ENCODE measurements around the gene ZSCAN21. TPM values are rescaled to one million over a fixed set of nuclear protein-coding genes. Genes with fewer than 3 reads are reported as not detected.

The ZSCAN21 gene
- total RNA-seq, 1 experiment from 2014 or later = 24.3 TPM

DNA sequence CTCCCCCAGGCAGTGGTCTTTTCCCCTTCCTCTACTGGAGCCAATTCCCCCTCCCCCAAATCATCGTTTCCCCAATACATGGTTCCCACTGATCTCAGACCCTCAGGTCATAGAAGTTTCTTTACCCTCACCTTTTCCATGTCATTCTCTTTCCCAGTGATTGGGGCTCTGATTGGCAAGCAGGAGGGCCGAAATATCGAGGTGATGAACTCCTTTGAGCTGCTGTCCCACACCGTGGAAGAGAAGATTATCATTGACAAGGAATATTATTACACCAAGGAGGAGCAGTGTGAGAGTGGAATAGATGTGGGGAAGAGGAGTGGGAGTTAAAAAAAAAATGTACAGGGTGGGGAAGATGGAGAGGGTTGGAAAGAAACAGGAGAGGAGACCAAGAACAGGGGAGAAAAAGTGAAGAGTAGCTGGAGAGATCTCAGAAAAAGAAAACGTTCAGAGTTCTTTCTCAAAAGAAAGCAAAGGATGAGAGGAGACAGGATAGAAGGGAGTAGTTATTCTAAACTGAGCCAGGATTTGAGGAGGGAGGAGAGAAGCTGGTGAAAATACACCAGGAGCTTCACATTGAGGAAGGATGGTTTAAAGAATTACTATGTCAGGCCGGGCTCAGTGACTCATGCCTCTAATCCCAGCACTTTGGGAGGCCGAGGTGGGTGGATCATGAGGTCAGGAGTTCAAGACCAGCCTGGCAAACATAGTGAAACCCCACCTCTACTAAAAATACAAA is 40.1 kb downstream of the ZSCAN21 start:
- Histone ChIP-seq H3K79me1 (ENCODE audit: insufficient read depth, low read depth, low read length, poor library complexity, severe bottlenecking) (no peaks in the 10 kb centered on the region), H2BK5ac (ENCODE audit: insufficient read length, low read length) (no peak overlapping the region), H2AFZ (ENCODE audit: low read length) (no peak overlapping the region), H3K23ac (ENCODE audit: insufficient read length, low read depth, low read length) (no peak overlapping the region), H3K23me2 (ENCODE audit: insufficient read length, low read depth, low read length, poor library complexity, severe bottlenecking) (peaks cover 4% of the 10 kb centered on the region), H3K4me1 (ENCODE audit: insufficient read depth, low read length) (no peaks in the 10 kb centered on the region), H3K27ac (ENCODE audit: insufficient read length, low read depth, low read length) (no peak overlapping the region), H2BK120ac (ENCODE audit: low read depth, low read length, poor library complexity, severe bottlenecking) (no peak overlapping the region), H3K18ac (ENCODE audit: insufficient read length, low read depth, low read length) (no peak overlapping the region), H2BK20ac (ENCODE audit: low read depth, low read length, poor library complexity, severe bottlenecking) (no peak overlapping the region), H3K14ac (ENCODE audit: insufficient read depth, low read length) (no peak overlapping the region), H3K9me3 (ENCODE audit: control insufficient read depth, low read depth, low read length) (no peaks in the 10 kb centered on the region), H3K4me2 (ENCODE audit: insufficient read depth, insufficient read length, low read length) (peak overlapping the region; percentile 90), H4K91ac (ENCODE audit: insufficient read length, low read depth, low read length) (no peak overlapping the region), H2BK15ac (ENCODE audit: low read depth, low read length) (no peak overlapping the region), H4K20me1 (ENCODE audit: control insufficient read depth, insufficient read depth, insufficient read length) (no peaks in the 10 kb centered on the region), H3T11ph (ENCODE audit: low read length) (no peak overlapping the region), H3K4ac (ENCODE audit: low read depth, low read length) (no peak overlapping the region), H3K56ac (ENCODE audit: insufficient read length, low read depth, low read length) (no peak overlapping the region), H4K8ac (replicated peaks; ENCODE audit: insufficient read length, low read depth, low read length) (peak overlapping the region; percentile 19), H3K27me3 (ENCODE audit: insufficient read depth, low read length) (no peaks in the 10 kb centered on the region), H3K9ac (ENCODE audit: extremely low read depth, insufficient read length, low read length) (peak overlapping the region; percentile 93), H3K79me2 (ENCODE audit: insufficient read depth, low read length) (no peaks in the 10 kb centered on the region), H2AK5ac (ENCODE audit: insufficient read length, low read length) (no peak overlapping the region), H4K5ac (ENCODE audit: insufficient read length, low read depth, low read length) (no peak overlapping the region), H2BK12ac (ENCODE audit: insufficient read length, low read depth, low read length) (no peak overlapping the region)
- DNase-seq = no peak
- Mint-ChIP-seq H3K4me1 (peaks cover 9% of the 10 kb centered on the region in 2 experiments), H3K27me3 (ENCODE audit: low read depth) (peaks cover 5% of the 10 kb centered on the region), H3K9me3 (no peaks in the 10 kb centered on the region; a peak in 1 of 5 replicates), H3K27ac (peak overlapping the region; percentile 91 to 98 (median 97)), H3K36me3 (ENCODE audit: insufficient read depth in 1 of 3, low read depth in 3 of 3) (peaks cover 45 to 50% (median 49%) of the 10 kb centered on the region in 3 experiments), H3K4me3 (peak overlapping the region; percentile 96 to 97)
- WGBS (ENCODE audit: extremely low coverage, insufficient read length, low lambda C conversion rate) = no CpG with 5 or more reads among the region's 7 CpGs
- TF ChIP-seq, protein P1, sequence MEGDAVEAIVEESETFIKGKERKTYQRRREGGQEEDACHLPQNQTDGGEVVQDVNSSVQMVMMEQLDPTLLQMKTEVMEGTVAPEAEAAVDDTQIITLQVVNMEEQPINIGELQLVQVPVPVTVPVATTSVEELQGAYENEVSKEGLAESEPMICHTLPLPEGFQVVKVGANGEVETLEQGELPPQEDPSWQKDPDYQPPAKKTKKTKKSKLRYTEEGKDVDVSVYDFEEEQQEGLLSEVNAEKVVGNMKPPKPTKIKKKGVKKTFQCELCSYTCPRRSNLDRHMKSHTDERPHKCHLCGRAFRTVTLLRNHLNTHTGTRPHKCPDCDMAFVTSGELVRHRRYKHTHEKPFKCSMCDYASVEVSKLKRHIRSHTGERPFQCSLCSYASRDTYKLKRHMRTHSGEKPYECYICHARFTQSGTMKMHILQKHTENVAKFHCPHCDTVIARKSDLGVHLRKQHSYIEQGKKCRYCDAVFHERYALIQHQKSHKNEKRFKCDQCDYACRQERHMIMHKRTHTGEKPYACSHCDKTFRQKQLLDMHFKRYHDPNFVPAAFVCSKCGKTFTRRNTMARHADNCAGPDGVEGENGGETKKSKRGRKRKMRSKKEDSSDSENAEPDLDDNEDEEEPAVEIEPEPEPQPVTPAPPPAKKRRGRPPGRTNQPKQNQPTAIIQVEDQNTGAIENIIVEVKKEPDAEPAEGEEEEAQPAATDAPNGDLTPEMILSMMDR (conservative IDR thresholded peaks at IDR 0.05) = no peak
